Keratinocyte (primary cell): Measurements from ENCODE around the gene TMEM9. TPM values are rescaled to one million over a fixed set of nuclear protein-coding genes. Genes with fewer than 3 reads are reported as not detected.

ENCODE experiments used
- DNase-seq: peaks from one replicate; pipeline ENCODE4 v3.0.0-alpha.2; 2011; ENCODE audit warnings: low read depth, missing footprints, low spot score
- FAIRE-seq: peaks from 2 replicates; lab custom pipeline; 2011; peaks lifted over from hg19 to GRCh38; lab: Jason Lieb, UNC
- H2AFZ ChIP-seq: 2 replicates; pipeline ENCODE4 v1.6.0; 2012; ENCODE audit warnings: low read length, control low read depth, inconsistent platforms; ENCODE audit not compliant: control insufficient read depth
- H3K27ac ChIP-seq: 2 replicates; pipeline ENCODE4 v1.5.1; 2011; ENCODE audit warnings: low read length; ENCODE audit not compliant: control insufficient read depth, insufficient read depth
- H3K27me3 ChIP-seq: 3 replicates; pipeline ENCODE4 v1.6.0; 2011; ENCODE audit warnings: low read length; ENCODE audit not compliant: control insufficient read depth, insufficient read depth; ENCODE audit errors: extremely low read depth
- H3K36me3 ChIP-seq, 2 experiments: 2 replicates in 1 of 2; 3 replicates in 1 of 2; pipeline ENCODE4 v1.5.1; 2011; ENCODE audit warnings: low read length in 2 of 2, mild to moderate bottlenecking in 1 of 2; ENCODE audit not compliant: control insufficient read depth in 2 of 2, insufficient read depth in 2 of 2; ENCODE audit errors: extremely low read depth in 1 of 2
- H3K4me1 ChIP-seq: 3 replicates; pipeline ENCODE4 v1.5.1; 2011; ENCODE audit warnings: low read length; ENCODE audit not compliant: control insufficient read depth, insufficient read depth; ENCODE audit errors: extremely low read depth
- H3K4me2 ChIP-seq: 3 replicates; pipeline ENCODE4 v1.6.0; 2011; ENCODE audit warnings: low read depth, low read length; ENCODE audit not compliant: control insufficient read depth, insufficient read depth; ENCODE audit errors: extremely low read depth
- H3K4me3 ChIP-seq, 3 experiments: fragments of 200-600 bp in 1 of 3; sonication (generic) in 1 of 3; 2 replicates in 2 of 3; 3 replicates in 1 of 3; pipeline ENCODE4 v1.5.1; 2011 to 2016; ENCODE audit warnings: low read length in 3 of 3, mild to moderate bottlenecking in 3 of 3, control low read depth in 2 of 3, inconsistent platforms in 1 of 3, low read depth in 1 of 3, mixed read lengths in 1 of 3, mixed run types in 1 of 3, moderate library complexity in 1 of 3; ENCODE audit not compliant: control insufficient read depth in 2 of 3, insufficient read depth in 2 of 3; ENCODE audit errors: extremely low read depth in 1 of 3
- H3K79me2 ChIP-seq: 2 replicates; pipeline ENCODE4 v1.6.0; 2012; ENCODE audit warnings: low read length; ENCODE audit not compliant: control insufficient read depth, insufficient read depth
- H3K9ac ChIP-seq: 3 replicates; pipeline ENCODE4 v1.6.0; 2011; ENCODE audit warnings: low read length; ENCODE audit not compliant: control insufficient read depth, insufficient read depth; ENCODE audit errors: extremely low read depth
- H3K9me1 ChIP-seq: 3 replicates; pipeline ENCODE4 v1.6.0; 2011; ENCODE audit warnings: low read length; ENCODE audit not compliant: control insufficient read depth, insufficient read depth; ENCODE audit errors: extremely low read depth
- H3K9me3 ChIP-seq: 2 replicates; pipeline ENCODE4 v1.5.1; 2012; ENCODE audit warnings: low read depth, low read length; ENCODE audit not compliant: control insufficient read depth
- H4K20me1 ChIP-seq: 3 replicates; pipeline ENCODE4 v1.6.0; 2011; ENCODE audit warnings: low read length; ENCODE audit not compliant: control insufficient read depth, insufficient read depth; ENCODE audit errors: extremely low read depth
- EZH2 ChIP-seq: IDR thresholded peaks from one replicate; pipeline ENCODE4 v1.6.1; 2012; ENCODE audit warnings: inconsistent platforms, mild to moderate bottlenecking, low read length, moderate library complexity
- dilution Hi-C: fragments of 300-500 bp; cut with MboI; formaldehyde crosslinking; loops from one replicate; pipeline ENCODE4 v1.7.0; 2020; ENCODE audit warnings: low sequenced_read_pairs; ENCODE audit not compliant: extremely low pct_ligation_motif_present
- polyA plus RNA-seq, 5 experiments: library from polyadenylated mRNA; depleted of rRNA in 3 of 5; stranded (reverse) in 3 of 5; stranded (forward) in 1 of 5; unstranded in 1 of 5; fragments of >200 nt; gene quantifications; 1 replicate in 1 of 5; 2 replicates in 3 of 5; 3 replicates in 1 of 5; pipeline versions ENCODE4 v1.2.1 to v1.2.3, GENCODE V29; 2011 to 2012; ENCODE audit warnings: missing spikeins in 2 of 5, low read depth in 1 of 5, low replicate concordance in 1 of 5
- TF ChIP-seq, protein P1 (sequence below), 3 experiments: IDR thresholded peaks in 1 of 3; conservative IDR thresholded peaks in 1 of 3; optimal IDR thresholded peaks in 1 of 3; 2 replicates in 2 of 3; 3 replicates in 1 of 3; pipeline versions ENCODE3 to v1.5.1; 2011; ENCODE audit warnings: low read length in 3 of 3, mild to moderate bottlenecking in 3 of 3, moderate library complexity in 2 of 3, control low read depth in 1 of 3, inconsistent platforms in 1 of 3; ENCODE audit not compliant: insufficient read depth in 2 of 3; ENCODE audit errors: extremely low read depth in 1 of 3

TMEM9 gene
- polyA plus RNA-seq, 1 donor (not counting 4 experiments of a cell fraction or from before 2014, with no cell fraction given): 56.0 TPM

DNA sequence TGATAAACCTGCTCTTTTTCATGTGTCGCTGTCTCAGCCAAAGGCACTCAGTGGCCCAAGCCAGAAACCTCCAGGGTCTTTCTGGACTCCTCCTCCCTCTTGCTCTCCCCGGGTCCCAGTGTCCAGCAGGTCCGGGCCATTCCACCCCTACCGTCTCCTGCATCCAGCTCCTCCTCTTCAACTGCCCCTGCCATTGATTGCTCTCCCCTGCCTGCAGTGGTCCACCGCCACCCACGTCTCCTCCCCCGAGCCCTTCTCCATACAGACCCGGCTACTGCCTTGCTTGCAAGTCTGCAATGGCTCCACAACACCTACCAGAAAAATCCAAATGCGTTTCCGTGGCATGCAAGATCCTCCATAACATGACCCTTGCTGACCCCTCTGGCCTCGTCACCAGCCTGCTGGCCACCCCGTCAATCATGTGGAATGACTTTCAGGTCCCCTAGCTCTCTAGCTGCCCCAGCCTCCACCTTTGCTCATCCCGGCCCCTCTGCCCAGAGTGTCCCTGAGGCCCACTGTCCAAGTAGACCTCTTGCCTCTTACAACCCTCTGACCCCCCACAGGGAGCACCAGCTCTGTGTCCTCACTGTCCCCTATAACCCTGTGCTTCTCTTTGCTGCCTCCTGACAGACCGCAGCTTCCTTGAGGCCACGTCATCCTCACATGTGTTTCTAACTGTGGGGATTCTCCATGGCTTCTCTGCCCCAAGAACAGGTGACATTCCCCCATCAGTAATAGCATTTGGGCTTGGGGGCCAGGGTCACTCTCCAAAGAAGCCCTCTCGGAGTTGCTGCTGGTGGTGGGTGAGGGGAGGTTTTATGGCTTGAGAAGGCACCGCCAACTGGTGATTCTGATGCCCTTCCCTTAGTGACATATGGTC lies 57.1 kb downstream of the TMEM9 start:
- H3K4me3 ChIP-seq: no peak overlapping the region
- no peak for DNase-seq
- peaks cover 34% of the 10 kb centered on the region for H3K27me3 ChIP-seq
- no peak overlapping the region for H3K4me2 ChIP-seq
- no peak overlapping the region for H3K9ac ChIP-seq
- dilution Hi-C loops: no loop called here
- no peaks in the 10 kb centered on the region for H3K79me2 ChIP-seq
- TF ChIP-seq, protein P1, sequence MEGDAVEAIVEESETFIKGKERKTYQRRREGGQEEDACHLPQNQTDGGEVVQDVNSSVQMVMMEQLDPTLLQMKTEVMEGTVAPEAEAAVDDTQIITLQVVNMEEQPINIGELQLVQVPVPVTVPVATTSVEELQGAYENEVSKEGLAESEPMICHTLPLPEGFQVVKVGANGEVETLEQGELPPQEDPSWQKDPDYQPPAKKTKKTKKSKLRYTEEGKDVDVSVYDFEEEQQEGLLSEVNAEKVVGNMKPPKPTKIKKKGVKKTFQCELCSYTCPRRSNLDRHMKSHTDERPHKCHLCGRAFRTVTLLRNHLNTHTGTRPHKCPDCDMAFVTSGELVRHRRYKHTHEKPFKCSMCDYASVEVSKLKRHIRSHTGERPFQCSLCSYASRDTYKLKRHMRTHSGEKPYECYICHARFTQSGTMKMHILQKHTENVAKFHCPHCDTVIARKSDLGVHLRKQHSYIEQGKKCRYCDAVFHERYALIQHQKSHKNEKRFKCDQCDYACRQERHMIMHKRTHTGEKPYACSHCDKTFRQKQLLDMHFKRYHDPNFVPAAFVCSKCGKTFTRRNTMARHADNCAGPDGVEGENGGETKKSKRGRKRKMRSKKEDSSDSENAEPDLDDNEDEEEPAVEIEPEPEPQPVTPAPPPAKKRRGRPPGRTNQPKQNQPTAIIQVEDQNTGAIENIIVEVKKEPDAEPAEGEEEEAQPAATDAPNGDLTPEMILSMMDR (optimal IDR thresholded peaks at IDR 0.05 in 1 of 3, IDR thresholded peaks at IDR 0.05 in 1 of 3, conservative IDR thresholded peaks at IDR 0.05 in 1 of 3; ENCODE audit: extremely low read depth in 1 of 3, insufficient read depth in 2 of 3, low read length in 3 of 3): no peak
- TF ChIP-seq EZH2: no peak
- H3K27ac ChIP-seq: no peak overlapping the region
- no peaks in the 10 kb centered on the region for H3K9me1 ChIP-seq
- H3K36me3 ChIP-seq: no peaks in the 10 kb centered on the region
- no peak for FAIRE-seq
- H2AFZ ChIP-seq: no peak overlapping the region
- H3K9me3 ChIP-seq: no peaks in the 10 kb centered on the region
- H4K20me1 ChIP-seq: no peaks in the 10 kb centered on the region
- no peaks in the 10 kb centered on the region for H3K4me1 ChIP-seq

DNA sequence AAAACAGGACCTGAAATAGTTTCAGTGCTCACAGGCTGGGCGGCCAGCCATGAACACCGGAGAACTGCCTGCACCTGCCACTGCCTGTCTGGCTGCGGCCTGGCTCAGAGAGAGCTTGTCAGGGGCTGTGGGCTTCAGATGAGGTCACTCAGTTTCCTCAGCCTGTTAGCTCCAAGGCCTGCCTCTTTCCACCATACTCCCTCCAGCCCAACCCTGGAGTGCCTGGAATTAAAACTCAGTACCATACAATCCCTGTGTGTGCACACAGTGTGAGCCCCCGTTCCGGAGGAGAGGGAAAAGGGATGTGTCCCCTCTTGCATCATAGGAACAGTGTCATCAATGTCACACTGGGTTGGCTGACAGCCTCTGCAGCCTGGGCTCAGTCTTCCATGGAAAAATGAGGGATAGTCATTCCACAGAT lies 58.2 kb downstream of the TMEM9 start:
- Histone ChIP-seq H3K9ac (no peak overlapping the region), H3K27me3 (peaks cover 28% of the 10 kb centered on the region), H3K79me2 (no peaks in the 10 kb centered on the region), H3K27ac (no peak overlapping the region), H3K9me3 (no peaks in the 10 kb centered on the region), H4K20me1 (no peaks in the 10 kb centered on the region), H3K4me1 (no peaks in the 10 kb centered on the region), H3K9me1 (no peaks in the 10 kb centered on the region), H3K4me3 (no peak overlapping the region), H3K4me2 (no peak overlapping the region), H3K36me3 (no peaks in the 10 kb centered on the region), H2AFZ (no peak overlapping the region)
- no peak for DNase-seq
- FAIRE-seq: no peak
- TF ChIP-seq, protein P1 (optimal IDR thresholded peaks at IDR 0.05 in 1 of 3, IDR thresholded peaks at IDR 0.05 in 1 of 3, conservative IDR thresholded peaks at IDR 0.05 in 1 of 3; ENCODE audit: extremely low read depth in 1 of 3, insufficient read depth in 2 of 3, low read length in 3 of 3): no peak
- no peak for TF ChIP-seq EZH2
- dilution Hi-C loops: no loop called here
